ENCODE results near the gene BICC1.

BICC1 gene

GRCh38 chr10:58696736-58697135 is 184.1 kb downstream of the BICC1 start:
- Histone ChIP-seq H3K27ac (no peak overlapping the region), H3K4me2 (no peak overlapping the region), H4K20me1 (ENCODE audit: insufficient read depth) (no peaks in the 10 kb centered on the region), H3K36me3 (ENCODE audit: insufficient read depth) (no peaks in the 10 kb centered on the region), H3K4me3 (IDR thresholded peaks at IDR 0.05; ENCODE audit: insufficient read depth, low read depth, low read length) (no peak overlapping the region), H2AFZ (ENCODE audit: low read depth) (no peak overlapping the region), H3K27me3 (ENCODE audit: insufficient read depth, low read depth) (no peaks in the 10 kb centered on the region), H3K9ac (no peak overlapping the region), H3K4me1 (ENCODE audit: low read depth, poor library complexity, severe bottlenecking) (no peaks in the 10 kb centered on the region), H3K79me2 (ENCODE audit: insufficient read depth, low read depth) (no peaks in the 10 kb centered on the region)
- TF ChIP-seq CTCF (conservative IDR thresholded peaks at IDR 0.05; ENCODE audit: low read depth, low read length): no peak

GRCh38 chr10:58697691-58698090 is 185.0 kb downstream of the BICC1 start:
- Histone ChIP-seq H3K36me3 (ENCODE audit: insufficient read depth) (no peaks in the 10 kb centered on the region), H3K27ac (no peak overlapping the region), H3K79me2 (ENCODE audit: insufficient read depth, low read depth) (no peaks in the 10 kb centered on the region), H3K9ac (no peak overlapping the region), H2AFZ (ENCODE audit: low read depth) (no peak overlapping the region), H4K20me1 (ENCODE audit: insufficient read depth) (no peaks in the 10 kb centered on the region), H3K4me1 (ENCODE audit: low read depth, poor library complexity, severe bottlenecking) (no peaks in the 10 kb centered on the region), H3K4me2 (no peak overlapping the region), H3K27me3 (ENCODE audit: insufficient read depth, low read depth) (no peaks in the 10 kb centered on the region), H3K4me3 (IDR thresholded peaks at IDR 0.05; ENCODE audit: insufficient read depth, low read depth, low read length) (no peak overlapping the region)
- no peak for TF ChIP-seq CTCF (conservative IDR thresholded peaks at IDR 0.05; ENCODE audit: low read depth, low read length)

GRCh38 chr10:58698777-58699356 is 186.2 kb downstream of the BICC1 start:
- no peaks in the 10 kb centered on the region for H3K79me2 ChIP-seq (ENCODE audit: insufficient read depth, low read depth)
- H3K9ac ChIP-seq: no peak overlapping the region
- H3K4me1 ChIP-seq (ENCODE audit: low read depth, poor library complexity, severe bottlenecking): no peaks in the 10 kb centered on the region
- H3K27ac ChIP-seq: no peak overlapping the region
- H3K4me2 ChIP-seq: no peak overlapping the region
- H3K36me3 ChIP-seq (ENCODE audit: insufficient read depth): no peaks in the 10 kb centered on the region
- H3K27me3 ChIP-seq (ENCODE audit: insufficient read depth, low read depth): no peaks in the 10 kb centered on the region
- no peaks in the 10 kb centered on the region for H4K20me1 ChIP-seq (ENCODE audit: insufficient read depth)
- no peak overlapping the region for H2AFZ ChIP-seq (ENCODE audit: low read depth)
- no peak overlapping the region for H3K4me3 ChIP-seq (IDR thresholded peaks at IDR 0.05; ENCODE audit: insufficient read depth, low read depth, low read length)
- TF ChIP-seq CTCF (conservative IDR thresholded peaks at IDR 0.05; ENCODE audit: low read depth, low read length): no peak

- H3K9ac ChIP-seq: no peak overlapping the region
- no peaks in the 10 kb centered on the region for H3K4me1 ChIP-seq (ENCODE audit: low read depth, poor library complexity, severe bottlenecking)
- no peaks in the 10 kb centered on the region for H3K27me3 ChIP-seq (ENCODE audit: insufficient read depth, low read depth)
- H3K27ac ChIP-seq: no peak overlapping the region
- H3K79me2 ChIP-seq (ENCODE audit: insufficient read depth, low read depth): no peaks in the 10 kb centered on the region
- H3K4me2 ChIP-seq: no peak overlapping the region
- TF ChIP-seq CTCF (conservative IDR thresholded peaks at IDR 0.05; ENCODE audit: low read depth, low read length): no peak
- no peaks in the 10 kb centered on the region for H4K20me1 ChIP-seq (ENCODE audit: insufficient read depth)
- H3K4me3 ChIP-seq (IDR thresholded peaks at IDR 0.05; ENCODE audit: insufficient read depth, low read depth, low read length): no peak overlapping the region
- H2AFZ ChIP-seq (ENCODE audit: low read depth): no peak overlapping the region
- H3K36me3 ChIP-seq (ENCODE audit: insufficient read depth): no peaks in the 10 kb centered on the region
These were observed 187.9 kb downstream of the BICC1 start for GRCh38 chr10:58700591-58700990.

Measured in KMS-11 (cell line).